Stimulated activated CD8-positive, alpha-beta memory T cell treated with anti-CD3 and anti-CD28 coated beads, Interleukin-15, amount 100 ng/mL, for 48 hours (primary cell): ENCODE measurements around the gene FLRT2.

Source experiments
- DNase-seq, 2 donors: peaks; one replicate each; pipeline ENCODE4 v3.0.0-alpha.2; 2020; ENCODE audit warnings: low read depth in 2 of 2

The FLRT2 gene

GRCh38 chr14:85529803-85530574 lies at the start of gene FLRT2:
Gene FLRT2 (plus strand): TSS chr14:85530144. CDS start chr14:85621515, 91,371 bp downstream.
- no peak for DNase-seq

GRCh38 chr14:85481471-85481870 lies 48.5 kb upstream of the FLRT2 start:
- no peak for DNase-seq

DNA sequence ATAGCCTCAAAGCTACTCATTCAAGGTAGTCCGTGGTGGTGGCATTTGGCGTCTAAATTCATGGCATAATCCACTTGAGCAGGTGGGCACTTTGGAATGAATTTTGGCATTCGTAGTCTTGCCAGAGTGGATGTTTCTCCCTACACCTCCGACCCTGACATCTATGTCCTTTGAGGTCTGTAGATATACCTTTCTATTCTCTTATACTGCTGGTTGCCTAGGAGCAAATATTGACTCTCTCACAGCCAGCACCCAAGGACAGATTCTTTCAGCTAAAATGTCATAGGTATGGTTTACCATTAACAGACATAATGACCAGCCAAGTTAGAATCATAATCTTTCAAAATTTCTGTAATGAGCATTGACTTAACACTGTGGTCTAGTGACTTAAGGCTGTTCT lies 47.4 kb upstream of the FLRT2 start:
- no peak for DNase-seq

- no peak for DNase-seq
These were observed 46.9 kb upstream of the FLRT2 start for GRCh38 chr14:85483037-85483436.

- DNase-seq = no peak
These were observed 46.3 kb upstream of the FLRT2 start for GRCh38 chr14:85483652-85484051.

- DNase-seq = no peak
These were observed 42.7 kb upstream of the FLRT2 start for GRCh38 chr14:85487215-85487614.

DNA sequence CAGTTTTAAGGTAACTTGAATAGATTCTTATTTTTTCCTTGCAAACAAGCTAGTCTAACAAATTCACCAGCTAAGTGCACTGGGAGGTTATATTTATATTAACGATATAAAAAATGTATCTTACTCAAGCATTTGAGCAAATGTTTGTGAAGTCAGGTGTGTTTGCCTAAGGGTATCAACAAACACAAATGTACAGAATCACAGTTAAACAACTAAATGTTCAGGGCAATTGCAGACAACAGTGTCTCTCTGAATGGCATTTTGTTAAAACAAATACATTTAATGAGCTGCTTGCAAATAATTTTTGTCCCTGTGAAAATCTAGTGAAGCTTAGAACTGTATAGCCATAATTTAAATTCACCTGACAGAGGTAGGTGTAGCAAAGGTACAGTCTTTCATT lies 28.2 kb upstream of the FLRT2 start:
- no peak for DNase-seq

DNA sequence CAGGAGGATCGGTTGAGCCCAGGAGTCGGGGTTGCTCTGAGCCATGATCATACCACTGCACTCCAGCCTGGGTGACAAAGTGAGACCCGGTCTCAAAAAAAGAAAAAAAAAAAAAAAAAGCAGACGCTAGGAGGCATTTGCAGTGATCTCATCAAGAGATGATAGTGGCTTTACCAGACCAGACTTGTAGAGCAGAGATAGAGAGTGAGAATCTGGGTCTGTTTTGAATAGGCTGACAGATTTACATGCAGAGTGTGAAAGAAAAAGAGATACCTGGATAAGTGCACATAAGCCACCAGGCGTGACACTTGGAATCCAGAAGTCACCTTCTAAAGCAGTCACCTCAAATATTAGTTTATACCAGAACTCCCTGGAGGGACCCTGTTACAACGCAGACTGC lies 21.1 kb upstream of the FLRT2 start:
- DNase-seq = no peak

GRCh38 chr14:85512451-85512850 lies 17.5 kb upstream of the FLRT2 start:
- DNase-seq = no peak

GRCh38 chr14:85514487-85514886 lies 15.5 kb upstream of the FLRT2 start:
- DNase-seq = no peak

GRCh38 chr14:85516239-85517113 lies 13.5 kb upstream of the FLRT2 start:
- DNase-seq = no peak

- DNase-seq = no peak
These were observed 12.7 kb upstream of the FLRT2 start for GRCh38 chr14:85517114-85517688.

- no peak for DNase-seq
These were observed 10.2 kb upstream of the FLRT2 start for GRCh38 chr14:85519661-85520305.

DNA sequence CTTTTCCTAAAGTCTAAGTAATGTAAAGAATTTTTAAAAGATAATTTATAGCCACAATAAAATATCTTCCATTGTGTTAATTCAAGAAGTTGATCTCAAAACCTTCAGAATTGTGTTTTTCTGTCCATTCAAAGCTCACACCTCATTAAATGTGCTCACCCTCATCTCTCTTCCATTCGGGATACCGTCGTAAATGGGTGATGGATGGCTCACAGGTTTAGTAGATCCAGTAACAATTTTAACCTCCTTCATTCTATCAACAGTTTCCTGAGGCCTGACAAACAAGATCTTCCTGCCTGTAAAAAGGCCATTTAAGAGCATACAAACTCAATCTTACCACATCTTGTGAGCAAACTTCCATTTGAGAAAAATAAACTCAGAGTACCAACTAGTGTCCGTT lies 9.4 kb upstream of the FLRT2 start:
- no peak for DNase-seq

DNA sequence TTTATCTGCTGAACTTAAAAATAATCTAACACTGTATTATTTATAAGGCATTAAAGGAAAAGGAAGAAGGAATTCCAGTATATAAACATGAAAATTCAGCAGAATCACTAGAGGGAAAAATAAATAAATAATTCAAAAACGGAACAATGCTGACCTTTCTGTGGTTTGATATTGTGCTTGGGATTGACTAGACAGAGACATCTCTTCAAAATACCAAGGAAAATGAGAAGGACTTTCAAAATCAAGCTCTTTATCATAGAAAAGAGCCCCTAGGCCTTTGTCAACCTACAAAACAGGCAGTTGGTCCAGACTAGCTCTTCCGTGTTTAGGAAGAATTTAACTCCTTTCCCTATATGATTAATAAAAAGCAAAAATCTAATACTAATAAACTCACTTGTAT lies 6.3 kb upstream of the FLRT2 start:
- DNase-seq = no peak

GRCh38 chr14:85527006-85527405 lies 2.9 kb upstream of the FLRT2 start:
- no peak for DNase-seq

DNA sequence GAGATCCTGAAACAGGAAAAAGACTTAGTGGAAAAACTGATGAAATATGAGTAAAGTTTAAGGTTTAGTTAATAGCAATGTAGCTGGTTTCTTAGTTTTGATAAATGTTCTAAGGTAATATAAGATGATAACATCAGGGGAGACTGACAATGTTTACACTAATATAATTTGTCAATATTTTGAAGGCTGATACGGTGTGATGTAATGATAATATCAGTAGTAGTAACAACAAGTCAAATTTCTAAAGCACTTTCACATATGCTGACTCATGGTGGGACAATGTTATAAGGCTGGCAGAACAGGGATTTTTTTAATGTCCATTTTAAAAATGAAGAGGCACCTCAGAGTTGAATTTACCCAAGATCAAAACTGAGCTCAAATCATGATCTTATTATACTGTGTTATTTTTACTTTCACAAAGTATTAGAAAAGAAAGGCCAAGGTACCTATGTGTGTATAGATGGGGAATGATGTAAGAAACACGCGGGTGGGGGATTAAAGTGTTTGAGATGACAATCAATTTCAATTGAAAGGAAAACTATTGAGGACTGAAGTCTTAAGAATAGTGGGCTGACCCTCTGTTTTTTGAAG lies 2.4 kb upstream of the FLRT2 start:
- DNase-seq = no peak

DNA sequence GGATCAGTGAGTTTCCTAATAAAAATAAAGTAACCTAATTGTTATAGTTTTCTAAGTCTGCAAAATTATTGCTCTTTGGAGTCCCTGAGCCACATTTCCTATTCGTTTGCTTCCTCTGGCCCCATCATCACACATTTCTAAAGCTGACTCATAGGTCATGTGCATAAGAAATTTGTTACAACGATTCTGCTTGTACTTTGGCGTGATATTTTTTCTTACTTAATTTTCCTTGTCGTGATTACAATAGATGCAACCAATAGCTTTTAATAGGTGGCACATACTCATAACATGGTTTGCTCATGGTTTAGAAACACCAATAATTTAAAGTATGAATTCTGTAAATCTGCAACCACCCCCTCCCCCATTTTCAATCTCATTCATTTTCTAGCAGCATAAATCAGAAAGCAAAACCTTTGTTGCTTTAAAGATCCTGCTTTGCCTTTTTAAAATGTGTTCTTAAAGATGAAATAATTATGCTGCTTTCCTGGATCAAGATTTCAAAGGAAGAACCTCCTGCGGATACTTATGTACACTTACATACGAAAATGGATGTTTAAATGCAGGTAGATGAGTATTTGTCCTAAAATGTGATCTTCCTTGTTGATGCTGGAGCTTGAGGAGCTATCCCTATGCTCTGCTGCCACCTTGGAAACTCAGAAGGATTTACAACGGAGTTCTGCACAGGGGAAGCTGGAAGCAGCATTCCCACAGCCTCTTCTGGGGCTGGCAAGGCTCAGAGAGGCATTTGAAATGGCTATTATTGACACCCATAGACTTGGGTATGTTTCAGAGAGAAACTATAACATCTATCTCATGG lies 1.7 kb upstream of the FLRT2 start:
- no peak for DNase-seq

DNA sequence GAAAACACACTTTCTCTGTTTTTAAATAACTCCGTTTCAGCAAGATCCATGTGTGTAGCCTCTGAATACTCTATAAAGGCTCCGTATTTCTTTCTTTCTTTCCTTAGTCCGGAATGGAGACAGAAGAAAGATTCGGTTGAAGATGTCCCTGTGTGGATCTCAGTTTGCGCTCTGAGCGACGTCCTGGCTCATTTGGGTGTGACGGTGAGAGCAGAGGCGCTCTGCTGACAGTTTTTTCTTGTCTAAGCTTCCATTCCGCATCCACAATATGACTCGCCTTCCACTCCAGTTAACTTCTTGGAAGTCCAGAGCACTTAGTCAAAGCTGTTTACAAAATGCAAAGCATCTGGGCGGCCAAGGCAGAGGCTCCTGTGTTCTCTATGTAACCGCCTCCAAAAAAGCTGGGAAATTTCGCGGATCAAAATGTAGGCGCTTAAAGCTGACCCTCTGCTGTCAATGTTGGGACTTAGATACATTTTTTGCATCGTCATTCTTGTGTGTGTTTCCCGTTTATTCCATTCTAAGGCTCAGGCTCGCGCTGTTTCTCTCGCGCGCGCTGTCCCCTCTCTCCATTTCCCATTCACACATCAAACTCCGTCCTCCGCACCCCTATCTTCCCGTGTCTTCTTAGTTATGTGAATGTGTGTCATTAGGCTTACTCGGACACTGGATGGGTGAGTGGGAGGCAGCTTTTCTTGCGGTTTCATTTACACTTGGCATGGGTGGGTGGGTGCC lies 880 bp upstream of the FLRT2 start:
- no peak for DNase-seq

- DNase-seq = no peak
These were observed 682 bp downstream of the FLRT2 start for GRCh38 chr14:85530626-85531025.
